ENCODE results near the gene MMP11.
A peak's percentile ranks its signal among the peaks of the same experiment; 100 is the strongest.

MMP11 gene

GRCh38 chr22:23787600-23787896 lies 14.9 kb downstream of the MMP11 start:
- no peak for TF ChIP-seq CTCF (IDR thresholded peaks at IDR 0.05; ENCODE audit: low read depth, low read length)
- H3K4me3 ChIP-seq (ENCODE audit: low read depth, low read length), result peak overlapping the region; percentile 77

GRCh38 chr22:23787910-23788309 lies 15.3 kb downstream of the MMP11 start:
- no peak for TF ChIP-seq CTCF (IDR thresholded peaks at IDR 0.05; ENCODE audit: low read depth, low read length)
- H3K4me3 ChIP-seq (ENCODE audit: low read depth, low read length), result peak overlapping the region; percentile 77

- no peak for TF ChIP-seq CTCF (IDR thresholded peaks at IDR 0.05; ENCODE audit: low read depth, low read length)
- no peak overlapping the region for H3K4me3 ChIP-seq (ENCODE audit: low read depth, low read length)
Observed at GRCh38 chr22:23789121-23789520, 16.5 kb downstream of the MMP11 start.

- TF ChIP-seq CTCF (IDR thresholded peaks at IDR 0.05; ENCODE audit: low read depth, low read length), result no peak
- H3K4me3 ChIP-seq (ENCODE audit: low read depth, low read length), result no peak overlapping the region
Observed at GRCh38 chr22:23789638-23790037, 17.0 kb downstream of the MMP11 start.

GRCh38 chr22:23790819-23791737 lies 18.4 kb downstream of the MMP11 start:
- no peak overlapping the region for H3K4me3 ChIP-seq (ENCODE audit: low read depth, low read length)
- TF ChIP-seq CTCF (IDR thresholded peaks at IDR 0.05; ENCODE audit: low read depth, low read length), result no peak

GRCh38 chr22:23791738-23792645 lies 19.3 kb downstream of the MMP11 start:
- no peak overlapping the region for H3K4me3 ChIP-seq (ENCODE audit: low read depth, low read length)
- TF ChIP-seq CTCF (IDR thresholded peaks at IDR 0.05; ENCODE audit: low read depth, low read length), result no peak

- H3K4me3 ChIP-seq (ENCODE audit: low read depth, low read length), result no peak overlapping the region
- TF ChIP-seq CTCF (IDR thresholded peaks at IDR 0.05; ENCODE audit: low read depth, low read length), result no peak
Observed at GRCh38 chr22:23793326-23793725, 20.7 kb downstream of the MMP11 start.

Data from WI38 (cell line).